ENCODE results near the gene GLS. TPM values are rescaled to one million over a fixed set of nuclear protein-coding genes. Genes with fewer than 3 reads are reported as not detected.

The GLS gene
- total and polyA plus RNA-seq, 2 of the 13 experiments (the other 11 are each of a cell fraction or from before 2014, with no cell fraction given): 78.6 to 183 TPM

DNA sequence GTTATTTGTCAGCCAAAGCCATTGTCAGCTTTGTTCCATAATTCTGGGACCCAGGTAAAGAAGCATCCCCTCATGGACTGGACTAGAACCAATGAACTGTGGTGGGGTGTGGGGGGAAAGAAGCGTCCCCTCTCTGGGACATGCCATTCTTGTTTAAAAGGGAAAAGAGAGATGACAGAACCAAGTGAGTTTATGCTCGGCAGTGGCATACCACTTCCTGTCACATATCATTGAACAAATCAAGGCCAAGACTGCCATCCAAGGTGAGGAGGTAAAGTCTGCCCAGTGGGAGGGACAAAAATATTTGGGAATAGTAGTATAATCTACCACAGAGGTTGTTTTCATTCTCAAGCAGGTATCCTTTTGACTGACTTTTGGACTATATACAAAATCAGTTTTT, 4.7 kb upstream of the GLS start (continued):
- TF ChIP-seq HHEX (CRISPR knock-in tag; IDR thresholded peaks at IDR 0.05): no peak

DNA sequence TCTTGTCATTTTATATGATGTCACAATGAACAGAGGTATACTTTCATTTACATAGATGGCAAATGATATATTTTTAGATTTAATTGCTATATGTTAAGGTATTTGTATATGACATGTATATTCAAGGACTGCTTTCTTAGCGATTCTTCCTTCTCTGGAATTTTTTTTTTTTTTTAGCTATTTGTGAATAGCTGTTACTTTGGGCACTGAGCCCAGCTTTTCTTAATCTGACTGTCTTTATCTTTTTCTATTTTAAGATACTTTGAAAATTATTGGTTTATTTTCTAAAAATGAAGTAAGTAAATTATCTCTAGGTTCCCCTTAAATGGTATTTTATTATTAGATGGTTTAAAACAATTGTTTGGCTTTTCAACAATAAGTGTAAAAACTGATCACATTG, 4.0 kb upstream of the GLS start:
- BruUV-seq (replicated peaks): no TSS peak
- 52% methylated on average over 1 of the region's 1 CpG for WGBS (ENCODE audit: low lambda C conversion rate)
- no peaks in the 10 kb centered on the region for H3K9me3 ChIP-seq (ENCODE audit: low read length)
- peaks cover 8% of the 10 kb centered on the region for H3K79me2 ChIP-seq (ENCODE audit: insufficient read depth, low read length)
- in situ Hi-C loops (cut with HindIII; ENCODE audit: extremely low pct_ligation_motif_present, low pct_unique_long_range_greater_than_20kb): no loop called here
- intact Hi-C loops (cut with micrococcal nuclease; ENCODE audit: unreplicated experiment): no loop called here
- H3K4me3 ChIP-seq (replicated peaks in 1 of 3; ENCODE audit: insufficient read depth in 1 of 3, low read depth in 2 of 3, low read length in 3 of 3): no peak overlapping the region
- no peak for ATAC-seq
- DNase-seq (ENCODE audit: low spot score): no peak
- CTCF ChIA-PET (ENCODE audit: low intra/inter-chr PET ratio, low total read pairs): no interaction called here
- H4K20me1 ChIP-seq (ENCODE audit: insufficient read depth, low read length): no peaks in the 10 kb centered on the region
- peaks cover 11% of the 10 kb centered on the region for H3K4me1 ChIP-seq (ENCODE audit: insufficient read depth, low read length)
- H3K9ac ChIP-seq (ENCODE audit: insufficient read depth, low read depth, low read length): no peak overlapping the region
- H2AFZ ChIP-seq (ENCODE audit: low read length): no peak overlapping the region
- POLR2A ChIA-PET: no interaction called here
- FAIRE-seq: no peak
- H3K4me2 ChIP-seq (ENCODE audit: low read depth, low read length): no peak overlapping the region
- TF ChIP-seq CREB1 (IDR thresholded peaks at IDR 0.05) (0 out of 2 replicates have a peak, but pooled peaks have one; percentile 6), CREB1 (CRISPR knock-in tag; IDR thresholded peaks at IDR 0.05) (no peak), ZNF496 (CRISPR knock-in tag; IDR thresholded peaks at IDR 0.05; ENCODE audit: insufficient replicate concordance) (no peak)
- H3K27ac ChIP-seq (ENCODE audit: extremely low read length, insufficient read depth, low read length): no peak overlapping the region
- H3K27me3 ChIP-seq (ENCODE audit: control insufficient read depth in 1 of 2, insufficient read depth in 2 of 2, low read length in 2 of 2): peaks cover 0 to under 1% of the 10 kb centered on the region in 2 experiments; a peak in 2 of 5 replicates
- H3K36me3 ChIP-seq (replicated peaks in 1 of 2; ENCODE audit: control insufficient read depth in 1 of 2, insufficient read depth in 2 of 2, low read length in 2 of 2): no peaks in the 10 kb centered on the region; a peak in 1 of 5 replicates

DNA sequence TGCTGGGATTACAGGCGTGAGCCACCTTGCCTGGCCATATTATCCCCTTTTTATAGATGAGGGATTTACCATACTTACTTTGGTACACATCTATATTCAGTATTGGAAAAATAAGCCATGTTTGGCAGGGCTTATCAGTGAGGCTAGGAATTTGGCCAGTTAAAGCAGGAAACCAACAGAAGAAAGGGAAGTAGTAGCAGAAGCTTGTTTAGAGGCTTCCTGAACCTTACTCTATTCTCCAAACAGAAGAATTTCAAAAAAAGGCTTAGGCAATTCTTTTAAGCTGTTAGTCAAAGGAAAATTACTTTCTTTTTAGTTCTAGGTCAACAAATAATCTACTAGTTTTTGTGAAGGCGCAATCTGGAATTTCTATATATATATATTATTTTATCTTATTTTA, 3.2 kb upstream of the GLS start:
- no peak for ATAC-seq
- Histone ChIP-seq H3K27ac (ENCODE audit: extremely low read length, insufficient read depth, low read length) (no peak overlapping the region), H3K27me3 (ENCODE audit: control insufficient read depth in 1 of 2, insufficient read depth in 2 of 2, low read length in 2 of 2) (no peaks in the 10 kb centered on the region; a peak in 1 of 5 replicates), H3K4me3 (replicated peaks in 1 of 3; ENCODE audit: insufficient read depth in 1 of 3, low read depth in 2 of 3, low read length in 3 of 3) (no peak overlapping the region), H3K9ac (ENCODE audit: insufficient read depth, low read depth, low read length) (no peak overlapping the region), H3K9me3 (ENCODE audit: low read length) (no peaks in the 10 kb centered on the region), H3K36me3 (replicated peaks in 1 of 2; ENCODE audit: control insufficient read depth in 1 of 2, insufficient read depth in 2 of 2, low read length in 2 of 2) (no peaks in the 10 kb centered on the region), H3K79me2 (ENCODE audit: insufficient read depth, low read length) (peaks cover 17% of the 10 kb centered on the region), H3K4me2 (ENCODE audit: low read depth, low read length) (no peak overlapping the region), H3K4me1 (ENCODE audit: insufficient read depth, low read length) (peaks cover 11% of the 10 kb centered on the region), H4K20me1 (ENCODE audit: insufficient read depth, low read length) (no peaks in the 10 kb centered on the region; the same call in 1 of the 2 replicates), H2AFZ (ENCODE audit: low read length) (no peak overlapping the region)
- no TSS peak for BruUV-seq (replicated peaks)
- WGBS (ENCODE audit: low lambda C conversion rate): 79% methylated on average over 2 of the region's 2 CpGs
- POLR2A ChIA-PET: no interaction called here
- intact Hi-C loops (cut with micrococcal nuclease; ENCODE audit: unreplicated experiment): no loop called here
- CTCF ChIA-PET (ENCODE audit: low intra/inter-chr PET ratio, low total read pairs): no interaction called here
- DNase-seq (ENCODE audit: low spot score): no peak
- in situ Hi-C loops (cut with HindIII; ENCODE audit: extremely low pct_ligation_motif_present, low pct_unique_long_range_greater_than_20kb): no loop called here
- FAIRE-seq: no peak
- no peak for TF ChIP-seq RARG (CRISPR knock-in tag; IDR thresholded peaks at IDR 0.05; ENCODE audit: low read depth)
- TF ChIP-seq PHB2 (IDR thresholded peaks at IDR 0.05; ENCODE audit: partially characterized antibody): no peak
- TF ChIP-seq, protein P1, sequence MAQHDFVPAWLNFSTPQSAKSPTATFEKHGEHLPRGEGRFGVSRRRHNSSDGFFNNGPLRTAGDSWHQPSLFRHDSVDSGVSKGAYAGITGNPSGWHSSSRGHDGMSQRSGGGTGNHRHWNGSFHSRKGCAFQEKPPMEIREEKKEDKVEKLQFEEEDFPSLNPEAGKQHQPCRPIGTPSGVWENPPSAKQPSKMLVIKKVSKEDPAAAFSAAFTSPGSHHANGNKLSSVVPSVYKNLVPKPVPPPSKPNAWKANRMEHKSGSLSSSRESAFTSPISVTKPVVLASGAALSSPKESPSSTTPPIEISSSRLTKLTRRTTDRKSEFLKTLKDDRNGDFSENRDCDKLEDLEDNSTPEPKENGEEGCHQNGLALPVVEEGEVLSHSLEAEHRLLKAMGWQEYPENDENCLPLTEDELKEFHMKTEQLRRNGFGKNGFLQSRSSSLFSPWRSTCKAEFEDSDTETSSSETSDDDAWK (CRISPR knock-in tag; IDR thresholded peaks at IDR 0.05): no peak
- TF ChIP-seq, protein P2, sequence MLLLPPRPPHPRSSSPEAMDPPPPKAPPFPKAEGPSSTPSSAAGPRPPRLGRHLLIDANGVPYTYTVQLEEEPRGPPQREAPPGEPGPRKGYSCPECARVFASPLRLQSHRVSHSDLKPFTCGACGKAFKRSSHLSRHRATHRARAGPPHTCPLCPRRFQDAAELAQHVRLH (CRISPR knock-in tag; IDR thresholded peaks at IDR 0.05; ENCODE audit: borderline replicate concordance, low read depth): no peak
- TF ChIP-seq, protein P3, sequence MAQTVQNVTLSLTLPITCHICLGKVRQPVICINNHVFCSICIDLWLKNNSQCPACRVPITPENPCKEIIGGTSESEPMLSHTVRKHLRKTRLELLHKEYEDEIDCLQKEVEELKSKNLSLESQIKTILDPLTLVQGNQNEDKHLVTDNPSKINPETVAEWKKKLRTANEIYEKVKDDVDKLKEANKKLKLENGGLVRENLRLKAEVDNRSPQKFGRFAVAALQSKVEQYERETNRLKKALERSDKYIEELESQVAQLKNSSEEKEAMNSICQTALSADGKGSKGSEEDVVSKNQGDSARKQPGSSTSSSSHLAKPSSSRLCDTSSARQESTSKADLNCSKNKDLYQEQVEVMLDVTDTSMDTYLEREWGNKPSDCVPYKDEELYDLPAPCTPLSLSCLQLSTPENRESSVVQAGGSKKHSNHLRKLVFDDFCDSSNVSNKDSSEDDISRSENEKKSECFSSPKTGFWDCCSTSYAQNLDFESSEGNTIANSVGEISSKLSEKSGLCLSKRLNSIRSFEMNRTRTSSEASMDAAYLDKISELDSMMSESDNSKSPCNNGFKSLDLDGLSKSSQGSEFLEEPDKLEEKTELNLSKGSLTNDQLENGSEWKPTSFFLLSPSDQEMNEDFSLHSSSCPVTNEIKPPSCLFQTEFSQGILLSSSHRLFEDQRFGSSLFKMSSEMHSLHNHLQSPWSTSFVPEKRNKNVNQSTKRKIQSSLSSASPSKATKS (CRISPR knock-in tag; IDR thresholded peaks at IDR 0.05): no peak
- no peak for TF ChIP-seq NFKB2 (CRISPR knock-in tag; IDR thresholded peaks at IDR 0.05; ENCODE audit: borderline replicate concordance)
- TF ChIP-seq ZBTB42 (CRISPR knock-in tag; IDR thresholded peaks at IDR 0.05): no peak
- TF ChIP-seq, protein P4, sequence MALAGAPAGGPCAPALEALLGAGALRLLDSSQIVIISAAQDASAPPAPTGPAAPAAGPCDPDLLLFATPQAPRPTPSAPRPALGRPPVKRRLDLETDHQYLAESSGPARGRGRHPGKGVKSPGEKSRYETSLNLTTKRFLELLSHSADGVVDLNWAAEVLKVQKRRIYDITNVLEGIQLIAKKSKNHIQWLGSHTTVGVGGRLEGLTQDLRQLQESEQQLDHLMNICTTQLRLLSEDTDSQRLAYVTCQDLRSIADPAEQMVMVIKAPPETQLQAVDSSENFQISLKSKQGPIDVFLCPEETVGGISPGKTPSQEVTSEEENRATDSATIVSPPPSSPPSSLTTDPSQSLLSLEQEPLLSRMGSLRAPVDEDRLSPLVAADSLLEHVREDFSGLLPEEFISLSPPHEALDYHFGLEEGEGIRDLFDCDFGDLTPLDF (CRISPR knock-in tag; IDR thresholded peaks at IDR 0.05): no peak
- no peak for TF ChIP-seq PRPF4 (IDR thresholded peaks at IDR 0.05; ENCODE audit: low read depth, low read length, poor library complexity, severe bottlenecking)
- no peak for TF ChIP-seq ZNF3 (CRISPR knock-in tag; IDR thresholded peaks at IDR 0.05)

Data from HepG2 (cell line).